Esophagus (tissue), 2 donors: Measurements from ENCODE around the gene PRAME. TPM values are rescaled to one million over a fixed set of nuclear protein-coding genes. Genes with fewer than 3 reads are reported as not detected.
"Not testable (repeated sequence)": the region's sequence is repeated elsewhere in the genome, so short reads cannot be mapped to it uniquely, and the experiment has no call there.

Source experiments
- H3K27ac ChIP-seq, 2 donors: one replicate each; pipeline ENCODE4 v1.5.1; 2013; ENCODE audit warnings: low read depth in 2 of 2, mild to moderate bottlenecking in 2 of 2, inconsistent platforms in 1 of 2, low read length in 1 of 2, moderate library complexity in 1 of 2
- H3K27me3 ChIP-seq, 2 donors: one replicate each; pipeline ENCODE4 v1.6.1; 2013; ENCODE audit warnings: low read length in 2 of 2, control low read depth in 1 of 2, mild to moderate bottlenecking in 1 of 2; ENCODE audit not compliant: insufficient read depth in 2 of 2, control insufficient read depth in 1 of 2
- H3K36me3 ChIP-seq, 2 donors: one replicate each; pipeline ENCODE4 v1.6.1; 2013; ENCODE audit warnings: low read length in 1 of 2; ENCODE audit not compliant: control insufficient read depth in 2 of 2, insufficient read depth in 2 of 2
- H3K4me1 ChIP-seq, 2 donors: one replicate each; pipeline ENCODE4 v1.6.1; 2013; ENCODE audit warnings: low read length in 1 of 2; ENCODE audit not compliant: control insufficient read depth in 2 of 2, insufficient read depth in 2 of 2
- H3K4me3 ChIP-seq, 2 donors: one replicate each; pipeline ENCODE4 v1.5.1; 2013; ENCODE audit warnings: low read length in 2 of 2, mild to moderate bottlenecking in 2 of 2, low read depth in 1 of 2, moderate library complexity in 1 of 2
- H3K9me3 ChIP-seq, 2 donors: one replicate each; pipeline ENCODE4 v1.6.1; 2013; ENCODE audit warnings: mild to moderate bottlenecking in 2 of 2, low read depth in 1 of 2, low read length in 1 of 2, moderate library complexity in 1 of 2; ENCODE audit not compliant: control insufficient read depth in 2 of 2, insufficient read depth in 1 of 2
- WGBS, 2 donors: extraction: QIAGEN DNeasy Blood & Tissue Kit; methylation state at CpG; one replicate each; pipeline ENCODE4 v1.1.7; 2013; 5-methylcytosine and 5-hydroxymethylcytosine counted together
- polyA plus RNA-seq, 2 donors: library from polyadenylated mRNA; stranded (reverse); fragments of 200-250 nt; gene quantifications; one replicate each; pipeline ENCODE4 v1.2.3, GENCODE V29; 2013
- donor health status: healthy with polysubstance abuse.
- donor health status: Bipolar disorder and iron deficiency.

The PRAME gene
- polyA plus RNA-seq, 2 donors, result 0.01 TPM; not detected in 1

GRCh38 chr22:22583030-22583429 is 24.0 kb upstream of the PRAME start:
- H3K9me3 ChIP-seq, result no peaks in the 10 kb centered on the region
- WGBS, 2 donors, result 96 to 98% methylated on average over 1 of the region's 1 CpG
- no peaks in the 10 kb centered on the region for H3K36me3 ChIP-seq
- no peak overlapping the region for H3K4me3 ChIP-seq
- no peaks in the 10 kb centered on the region for H3K4me1 ChIP-seq
- no peak overlapping the region for H3K27ac ChIP-seq
- no peaks in the 10 kb centered on the region for H3K27me3 ChIP-seq

GRCh38 chr22:22581524-22581923 is 22.5 kb upstream of the PRAME start:
- H3K36me3 ChIP-seq, H3K9me3 ChIP-seq, H3K4me1 ChIP-seq, H3K27me3 ChIP-seq, H3K27ac ChIP-seq, H3K4me3 ChIP-seq: not testable (repeated sequence)
- WGBS, 2 donors, result 77 to 84% methylated on average over 13 of the region's 13 CpGs

- WGBS, 2 donors, result 81 to 90% methylated on average over 7 of the region's 7 CpGs
- H3K27me3 ChIP-seq, result no peaks in the 10 kb centered on the region
- H3K4me3 ChIP-seq, result no peak overlapping the region
- H3K4me1 ChIP-seq, result no peaks in the 10 kb centered on the region
- H3K36me3 ChIP-seq, result no peaks in the 10 kb centered on the region
- no peak overlapping the region for H3K27ac ChIP-seq
- no peaks in the 10 kb centered on the region for H3K9me3 ChIP-seq
These were observed 21.0 kb upstream of the PRAME start for GRCh38 chr22:22579869-22580604.

- Histone ChIP-seq H3K27ac (no peak overlapping the region), H3K27me3 (no peaks in the 10 kb centered on the region), H3K4me1 (no peaks in the 10 kb centered on the region), H3K9me3 (no peaks in the 10 kb centered on the region), H3K4me3 (no peak overlapping the region), H3K36me3 (no peaks in the 10 kb centered on the region)
- 78% methylated on average over 10 of the region's 10 CpGs for WGBS, 2 donors
These were observed 19.8 kb upstream of the PRAME start for GRCh38 chr22:22578702-22579424.

- Histone ChIP-seq H3K27me3 (no peaks in the 10 kb centered on the region), H3K36me3 (no peaks in the 10 kb centered on the region), H3K9me3 (no peaks in the 10 kb centered on the region), H3K4me1 (no peaks in the 10 kb centered on the region), H3K4me3 (no peak overlapping the region), H3K27ac (no peak overlapping the region)
- 65 to 67% methylated on average over 5 of the region's 5 CpGs for WGBS, 2 donors
These were observed 17.9 kb upstream of the PRAME start for GRCh38 chr22:22576989-22577427.

- Histone ChIP-seq H3K27ac (no peak overlapping the region), H3K9me3 (no peaks in the 10 kb centered on the region), H3K4me3 (no peak overlapping the region), H3K27me3 (no peaks in the 10 kb centered on the region), H3K36me3 (no peaks in the 10 kb centered on the region), H3K4me1 (no peaks in the 10 kb centered on the region)
- 34 to 38% methylated on average over 8 of the region's 8 CpGs for WGBS, 2 donors
These were observed 17.4 kb upstream of the PRAME start for GRCh38 chr22:22576244-22576988.

- Histone ChIP-seq H3K4me3 (no peak overlapping the region), H3K27me3 (no peaks in the 10 kb centered on the region), H3K9me3 (no peaks in the 10 kb centered on the region), H3K27ac (no peak overlapping the region), H3K4me1 (no peaks in the 10 kb centered on the region), H3K36me3 (no peaks in the 10 kb centered on the region)
These were observed 15.3 kb upstream of the PRAME start for GRCh38 chr22:22574361-22574760.

- no peak overlapping the region for H3K4me3 ChIP-seq
- H3K27me3 ChIP-seq, result no peaks in the 10 kb centered on the region
- H3K27ac ChIP-seq, result no peak overlapping the region
- no peaks in the 10 kb centered on the region for H3K9me3 ChIP-seq
- H3K4me1 ChIP-seq, result no peaks in the 10 kb centered on the region
- H3K36me3 ChIP-seq, result no peaks in the 10 kb centered on the region
- WGBS, 2 donors, result 63 to 66% methylated on average over 8 of the region's 8 CpGs
These were observed 14.2 kb upstream of the PRAME start for GRCh38 chr22:22573047-22573889.

GRCh38 chr22:22571862-22572261 is 12.8 kb upstream of the PRAME start:
- WGBS, 2 donors, result 82 to 90% methylated on average over 2 of the region's 2 CpGs
- H3K9me3 ChIP-seq, result no peaks in the 10 kb centered on the region
- H3K27ac ChIP-seq, result no peak overlapping the region
- H3K4me3 ChIP-seq, result no peak overlapping the region
- H3K36me3 ChIP-seq, result no peaks in the 10 kb centered on the region
- no peaks in the 10 kb centered on the region for H3K4me1 ChIP-seq
- H3K27me3 ChIP-seq, result no peaks in the 10 kb centered on the region
